ENCODE results near the gene XIRP2.
"Not testable (repeated sequence)": the region's sequence is repeated elsewhere in the genome, so short reads cannot be mapped to it uniquely, and the experiment has no call there.

XIRP2 gene

DNA sequence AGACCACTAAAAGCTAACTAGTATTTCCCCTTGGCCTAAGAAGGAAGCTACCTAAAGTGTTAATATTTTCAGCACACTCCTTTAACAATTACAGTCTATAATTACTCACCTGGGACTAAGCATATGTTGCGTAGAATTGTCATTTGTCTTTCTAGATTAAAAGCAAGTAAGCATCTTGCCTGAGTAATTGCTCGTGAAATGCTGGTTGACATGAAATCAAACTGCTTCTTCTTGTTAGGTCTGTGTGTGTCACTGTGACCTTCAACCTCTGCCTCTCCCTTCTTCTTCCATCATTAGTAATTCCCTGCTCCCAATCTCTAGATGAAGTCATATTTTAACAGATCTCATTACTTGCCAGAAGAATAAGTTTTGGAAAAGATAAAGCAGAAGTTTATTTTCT is 212.2 kb downstream of the XIRP2 start:
- no peak overlapping the region for H3K4me3 ChIP-seq
- H3K36me3 ChIP-seq (ENCODE audit: insufficient read depth, low read length), result no peaks in the 10 kb centered on the region
- no peaks in the 10 kb centered on the region for H3K9me3 ChIP-seq (ENCODE audit: low read depth, low read length)
- H3K9ac ChIP-seq (ENCODE audit: insufficient read length), result no peak overlapping the region
- DNase-seq (ENCODE audit: low read depth, low spot score), result no peak
- TF ChIP-seq FOXP2 (optimal IDR thresholded peaks at IDR 0.05; ENCODE audit: control extremely low read depth, extremely low read length, insufficient read depth), result no peak
- no peak for TF ChIP-seq EZH2 (IDR thresholded peaks at IDR 0.05)
- TF ChIP-seq POLR2AphosphoS5 (IDR thresholded peaks at IDR 0.05; ENCODE audit: borderline replicate concordance, low read depth, low read length), result no peak
- no peak overlapping the region for H3K27ac ChIP-seq

- DNase-seq (ENCODE audit: low read depth, low spot score), result no peak
- TF ChIP-seq POLR2AphosphoS5 (IDR thresholded peaks at IDR 0.05; ENCODE audit: borderline replicate concordance, low read depth, low read length) (no peak), FOXP2 (optimal IDR thresholded peaks at IDR 0.05; ENCODE audit: control extremely low read depth, extremely low read length, insufficient read depth) (no peak), EZH2 (IDR thresholded peaks at IDR 0.05) (no peak)
These were observed 214.9 kb downstream of the XIRP2 start for GRCh38 chr2:167103028-167103756.

DNA sequence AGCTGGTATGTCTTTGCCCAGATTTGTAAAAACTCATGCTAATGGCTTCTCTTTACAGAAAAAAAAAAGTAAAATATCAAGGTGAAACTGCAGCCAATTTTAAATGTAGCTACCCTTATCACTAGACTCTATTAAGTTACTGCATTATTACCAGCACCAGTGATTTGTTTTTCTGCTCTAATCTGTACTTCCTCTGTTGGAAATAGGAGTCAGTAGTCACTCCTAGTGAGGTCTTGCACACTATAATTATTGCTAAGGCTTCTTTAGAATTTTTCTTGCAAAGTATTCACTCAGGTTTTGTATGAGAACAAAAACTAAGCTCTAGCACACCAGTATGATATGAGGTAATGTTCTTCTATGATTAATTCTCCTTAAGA is 215.5 kb downstream of the XIRP2 start:
- H3K9ac ChIP-seq (ENCODE audit: insufficient read length), result no peak overlapping the region
- no peaks in the 10 kb centered on the region for H3K36me3 ChIP-seq (ENCODE audit: insufficient read depth, low read length)
- no peaks in the 10 kb centered on the region; the same call in 1 of the 2 replicates for H3K9me3 ChIP-seq (ENCODE audit: low read depth, low read length)
- TF ChIP-seq POLR2AphosphoS5 (IDR thresholded peaks at IDR 0.05; ENCODE audit: borderline replicate concordance, low read depth, low read length) (no peak), FOXP2 (optimal IDR thresholded peaks at IDR 0.05; ENCODE audit: control extremely low read depth, extremely low read length, insufficient read depth) (no peak), EZH2 (IDR thresholded peaks at IDR 0.05) (no peak)
- no peak overlapping the region for H3K4me3 ChIP-seq
- H3K27ac ChIP-seq, result no peak overlapping the region
- DNase-seq (ENCODE audit: low read depth, low spot score), result no peak

More at GRCh38 chr2:167103028-167103756, 214.9 kb downstream of the XIRP2 start:
- H3K4me3 ChIP-seq, result no peak overlapping the region
- H3K9me3 ChIP-seq (ENCODE audit: low read depth, low read length), result no peaks in the 10 kb centered on the region; the same call in 1 of the 2 replicates
- H3K27ac ChIP-seq, result no peak overlapping the region
- no peak overlapping the region for H3K9ac ChIP-seq (ENCODE audit: insufficient read length)
- H3K36me3 ChIP-seq (ENCODE audit: insufficient read depth, low read length), result no peaks in the 10 kb centered on the region

GRCh38 chr2:167104691-167105090 is 216.4 kb downstream of the XIRP2 start:
- Histone ChIP-seq H3K9ac (ENCODE audit: insufficient read length) (no peak overlapping the region), H3K9me3 (ENCODE audit: low read depth, low read length) (no peaks in the 10 kb centered on the region; the same call in 1 of the 2 replicates), H3K27ac (no peak overlapping the region), H3K36me3 (ENCODE audit: insufficient read depth, low read length) (no peaks in the 10 kb centered on the region), H3K4me3 (no peak overlapping the region)
- TF ChIP-seq POLR2AphosphoS5 (IDR thresholded peaks at IDR 0.05; ENCODE audit: borderline replicate concordance, low read depth, low read length), result no peak
- TF ChIP-seq FOXP2 (optimal IDR thresholded peaks at IDR 0.05; ENCODE audit: control extremely low read depth, extremely low read length, insufficient read depth), result no peak
- no peak for TF ChIP-seq EZH2 (IDR thresholded peaks at IDR 0.05)
- DNase-seq (ENCODE audit: low read depth, low spot score), result no peak

DNA sequence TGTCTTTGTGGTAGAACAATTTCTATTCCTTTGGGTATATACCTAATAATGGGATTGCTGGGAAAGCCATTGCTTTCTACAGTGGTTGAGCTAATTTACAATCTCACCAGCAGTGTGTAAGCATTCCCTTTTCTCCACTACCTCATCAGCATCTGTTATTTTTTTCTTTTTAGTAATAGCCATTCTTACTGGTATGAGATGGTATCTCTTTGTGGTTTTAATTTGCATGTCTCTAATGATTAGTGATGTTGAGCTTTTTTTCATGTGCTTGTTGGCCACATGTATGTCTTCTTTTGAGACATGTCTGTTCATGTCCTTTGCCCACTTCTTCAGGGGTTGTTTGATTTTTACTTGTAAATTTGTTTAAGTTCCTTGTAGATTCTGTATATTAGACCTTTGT is 221.4 kb downstream of the XIRP2 start:
- not testable (repeated sequence) for H3K9me3 ChIP-seq (ENCODE audit: low read depth, low read length); DNase-seq (ENCODE audit: low read depth, low spot score); H3K27ac ChIP-seq; H3K9ac ChIP-seq (ENCODE audit: insufficient read length); H3K36me3 ChIP-seq (ENCODE audit: insufficient read depth, low read length); H3K4me3 ChIP-seq

GRCh38 chr2:167110345-167110744 is 222.1 kb downstream of the XIRP2 start:
- TF ChIP-seq POLR2AphosphoS5 (IDR thresholded peaks at IDR 0.05; ENCODE audit: borderline replicate concordance, low read depth, low read length) (no peak), EZH2 (IDR thresholded peaks at IDR 0.05) (no peak), FOXP2 (optimal IDR thresholded peaks at IDR 0.05; ENCODE audit: control extremely low read depth, extremely low read length, insufficient read depth) (no peak)
- Histone ChIP-seq H3K36me3 (ENCODE audit: insufficient read depth, low read length) (no peaks in the 10 kb centered on the region), H3K9ac (ENCODE audit: insufficient read length) (no peak overlapping the region), H3K27ac (no peak overlapping the region), H3K4me3 (no peak overlapping the region), H3K9me3 (ENCODE audit: low read depth, low read length) (no peaks in the 10 kb centered on the region; the same call in 1 of the 2 replicates)
- DNase-seq (ENCODE audit: low read depth, low spot score), result no peak

- TF ChIP-seq POLR2AphosphoS5 (IDR thresholded peaks at IDR 0.05; ENCODE audit: borderline replicate concordance, low read depth, low read length) (no peak), FOXP2 (optimal IDR thresholded peaks at IDR 0.05; ENCODE audit: control extremely low read depth, extremely low read length, insufficient read depth) (no peak), EZH2 (IDR thresholded peaks at IDR 0.05) (no peak)
- H3K9ac ChIP-seq (ENCODE audit: insufficient read length), result no peak overlapping the region
- no peak overlapping the region for H3K4me3 ChIP-seq
- no peak overlapping the region for H3K27ac ChIP-seq
- H3K9me3 ChIP-seq (ENCODE audit: low read depth, low read length), result no peaks in the 10 kb centered on the region
- no peaks in the 10 kb centered on the region for H3K36me3 ChIP-seq (ENCODE audit: insufficient read depth, low read length)
- no peak for DNase-seq (ENCODE audit: low read depth, low spot score)
These were observed 225.7 kb downstream of the XIRP2 start for GRCh38 chr2:167114018-167114417.

GRCh38 chr2:167115541-167115940 is 227.3 kb downstream of the XIRP2 start:
- Histone ChIP-seq H3K36me3 (ENCODE audit: insufficient read depth, low read length) (no peaks in the 10 kb centered on the region), H3K9ac (ENCODE audit: insufficient read length) (no peak overlapping the region), H3K4me3 (no peak overlapping the region), H3K27ac (no peak overlapping the region), H3K9me3 (ENCODE audit: low read depth, low read length) (no peaks in the 10 kb centered on the region)
- no peak for TF ChIP-seq EZH2 (IDR thresholded peaks at IDR 0.05)
- TF ChIP-seq POLR2AphosphoS5 (IDR thresholded peaks at IDR 0.05; ENCODE audit: borderline replicate concordance, low read depth, low read length), result no peak
- no peak for TF ChIP-seq FOXP2 (optimal IDR thresholded peaks at IDR 0.05; ENCODE audit: control extremely low read depth, extremely low read length, insufficient read depth)
- no peak for DNase-seq (ENCODE audit: low read depth, low spot score)

GRCh38 chr2:167122389-167122788 is 234.1 kb downstream of the XIRP2 start:
- H3K4me3 ChIP-seq, result no peak overlapping the region
- H3K9me3 ChIP-seq (ENCODE audit: low read depth, low read length), result no peaks in the 10 kb centered on the region
- TF ChIP-seq POLR2AphosphoS5 (IDR thresholded peaks at IDR 0.05; ENCODE audit: borderline replicate concordance, low read depth, low read length) (no peak), EZH2 (IDR thresholded peaks at IDR 0.05) (no peak), FOXP2 (optimal IDR thresholded peaks at IDR 0.05; ENCODE audit: control extremely low read depth, extremely low read length, insufficient read depth) (no peak)
- H3K36me3 ChIP-seq (ENCODE audit: insufficient read depth, low read length), result no peaks in the 10 kb centered on the region
- H3K9ac ChIP-seq (ENCODE audit: insufficient read length), result no peak overlapping the region
- DNase-seq (ENCODE audit: low read depth, low spot score), result no peak
- H3K27ac ChIP-seq, result no peak overlapping the region

Measured in SK-N-MC (cell line).